Right hindlimb (tissue), 1 donor: Measurements from ENCODE around the gene CYB561A3.

Source experiments
- DNase-seq: peaks from one replicate; pipeline ENCODE4 v3.0.0-alpha.2; 2018

The CYB561A3 gene

GRCh38 chr11:61309739-61310138, 51.9 kb downstream of the CYB561A3 start:
- no peak for DNase-seq

- no peak for DNase-seq
These were observed 52.5 kb downstream of the CYB561A3 start for GRCh38 chr11:61309141-61309540.

GRCh38 chr11:61307354-61307753, 54.3 kb downstream of the CYB561A3 start:
- DNase-seq: no peak

GRCh38 chr11:61306221-61306620, 55.5 kb downstream of the CYB561A3 start:
- no peak for DNase-seq

GRCh38 chr11:61305417-61305816, 56.3 kb downstream of the CYB561A3 start:
- no peak for DNase-seq

- no peak for DNase-seq
These were observed 58.0 kb downstream of the CYB561A3 start for GRCh38 chr11:61303725-61304124.

GRCh38 chr11:61302550-61302949, 59.1 kb downstream of the CYB561A3 start:
- no peak for DNase-seq
